Neural progenitor cell (in vitro differentiated cells): ENCODE data around the gene SPAG16. TPM values are rescaled to one million over a fixed set of nuclear protein-coding genes. Genes with fewer than 3 reads are reported as not detected.

ENCODE experiments used
- DNase-seq: peaks from one replicate; pipeline ENCODE4 v3.0.0-alpha.2; 2016; ENCODE audit warnings: low spot score
- H2AFZ ChIP-seq: fragments of 200-600 bp; sonication (generic); replicated peaks from 2 replicates; pipeline ENCODE4 v1.6.1; 2016; ENCODE audit warnings: antibody characterized with exemption
- H3F3A ChIP-seq: fragments of 200-600 bp; sonication (generic); 2 replicates; pipeline ENCODE4 v1.6.1; 2016; ENCODE audit warnings: antibody characterized with exemption, low read depth
- H3K27ac ChIP-seq: fragments of 200-600 bp; sonication (generic); 2 replicates; pipeline ENCODE4 v1.5.1; 2016; ENCODE audit warnings: mild to moderate bottlenecking
- H3K27me3 ChIP-seq: fragments of 200-600 bp; sonication (generic); 2 replicates; pipeline ENCODE4 v1.6.1; 2016; ENCODE audit warnings: mild to moderate bottlenecking, moderate library complexity
- H3K36me3 ChIP-seq: fragments of 200-600 bp; sonication (generic); 2 replicates; pipeline ENCODE4 v1.5.1; 2016
- H3K4me1 ChIP-seq: fragments of 200-600 bp; sonication (generic); 2 replicates; pipeline ENCODE4 v1.6.1; 2016; ENCODE audit warnings: mixed run types
- H3K4me2 ChIP-seq: fragments of 200-600 bp; sonication (generic); 2 replicates; pipeline ENCODE4 v1.6.1; 2016
- H3K4me3 ChIP-seq: fragments of 200-600 bp; sonication (generic); 2 replicates; pipeline ENCODE4 v1.5.1; 2016
- H3K79me2 ChIP-seq: fragments of 200-600 bp; sonication (generic); 2 replicates; pipeline ENCODE4 v1.6.1; 2016; ENCODE audit warnings: low read depth
- H3K9ac ChIP-seq: fragments of 200-600 bp; sonication (generic); 2 replicates; pipeline ENCODE4 v1.6.1; 2016
- H3K9me3 ChIP-seq: fragments of 200-600 bp; sonication (generic); 2 replicates; pipeline ENCODE4 v1.5.1; 2016; ENCODE audit warnings: low read depth
- H4K20me1 ChIP-seq: fragments of 200-600 bp; sonication (generic); 2 replicates; pipeline ENCODE4 v1.6.1; 2016; ENCODE audit warnings: low read depth
- H3K27ac Mint-ChIP-seq: 3 replicates; pipeline ENCODE4 v1.8.0; 2021; ENCODE audit warnings: mixed read lengths
- H3K27me3 Mint-ChIP-seq: 2 replicates; pipeline ENCODE4 v1.8.0; 2022; ENCODE audit warnings: low read depth, mild to moderate bottlenecking, inconsistent platforms, moderate library complexity, mixed read lengths; ENCODE audit not compliant: insufficient read depth
- H3K36me3 Mint-ChIP-seq: 3 replicates; pipeline ENCODE4 v1.8.0; 2021; ENCODE audit warnings: mixed read lengths
- H3K4me1 Mint-ChIP-seq: 3 replicates; pipeline ENCODE4 v1.8.0; 2021; ENCODE audit warnings: mixed read lengths
- H3K4me3 Mint-ChIP-seq: 3 replicates; pipeline ENCODE4 v1.8.0; 2021; ENCODE audit warnings: mild to moderate bottlenecking, moderate library complexity, mixed read lengths
- H3K9me3 Mint-ChIP-seq: 3 replicates; pipeline ENCODE4 v1.8.0; 2020; ENCODE audit warnings: mixed read lengths
- EZH2 ChIP-seq: fragments of 200-600 bp; sonication (generic); IDR thresholded peaks from 2 replicates; pipeline ENCODE4 v1.6.1; 2017; ENCODE audit warnings: antibody characterized with exemption, mild to moderate bottlenecking, moderate library complexity
- EZH2phosphoT487 ChIP-seq: fragments of 200-600 bp; sonication (generic); IDR thresholded peaks from 2 replicates; pipeline ENCODE4 v1.6.1; 2017; ENCODE audit warnings: antibody characterized with exemption
- total RNA-seq: library from RNA; depleted of rRNA; stranded (reverse); fragments of >200 nt; gene quantifications from 2 replicates; pipeline ENCODE4 v1.2.3, GENCODE V29; 2015; ENCODE audit warnings: low replicate concordance
- TF ChIP-seq, protein P1 (sequence below): fragments of 200-600 bp; sonication (generic); IDR thresholded peaks from 2 replicates; pipeline ENCODE4 v1.5.1; 2017; ENCODE audit warnings: antibody characterized with exemption, mild to moderate bottlenecking

Gene SPAG16
- total RNA-seq, 1 donor from 2014 or later, result 70.3 TPM

DNA sequence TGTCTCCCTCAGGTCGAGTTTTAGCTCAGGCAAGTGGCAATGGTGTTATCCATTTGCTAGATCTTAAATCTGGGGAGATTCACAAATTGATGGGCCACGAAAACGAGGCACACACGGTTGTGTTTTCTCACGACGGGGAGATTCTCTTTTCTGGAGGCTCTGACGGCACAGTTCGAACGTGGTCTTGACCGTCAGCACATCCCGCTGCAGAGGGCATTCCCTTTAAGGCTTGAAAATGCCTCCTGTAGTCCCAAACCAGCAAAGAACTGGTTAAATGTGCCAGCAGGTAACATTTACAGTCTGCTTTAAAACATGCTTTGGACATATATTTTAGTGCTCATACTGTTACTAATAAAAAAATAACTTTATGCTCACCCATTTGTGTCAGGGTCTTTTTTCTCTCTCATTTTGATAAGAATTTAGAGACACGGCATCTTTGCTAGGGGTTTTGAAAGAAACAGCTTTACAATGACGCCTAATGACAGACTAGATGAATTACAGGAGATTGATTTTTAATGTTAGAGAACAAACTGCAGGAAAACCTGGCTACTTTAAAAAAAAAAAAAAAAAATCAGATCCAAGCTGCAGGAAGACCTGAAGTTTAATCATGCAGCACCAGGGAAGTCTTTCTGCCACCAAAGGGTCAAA is 1126.0 kb downstream of the SPAG16 start:
- H3K27me3 ChIP-seq, result peaks cover 20% of the 10 kb centered on the region
- TF ChIP-seq, protein P1, sequence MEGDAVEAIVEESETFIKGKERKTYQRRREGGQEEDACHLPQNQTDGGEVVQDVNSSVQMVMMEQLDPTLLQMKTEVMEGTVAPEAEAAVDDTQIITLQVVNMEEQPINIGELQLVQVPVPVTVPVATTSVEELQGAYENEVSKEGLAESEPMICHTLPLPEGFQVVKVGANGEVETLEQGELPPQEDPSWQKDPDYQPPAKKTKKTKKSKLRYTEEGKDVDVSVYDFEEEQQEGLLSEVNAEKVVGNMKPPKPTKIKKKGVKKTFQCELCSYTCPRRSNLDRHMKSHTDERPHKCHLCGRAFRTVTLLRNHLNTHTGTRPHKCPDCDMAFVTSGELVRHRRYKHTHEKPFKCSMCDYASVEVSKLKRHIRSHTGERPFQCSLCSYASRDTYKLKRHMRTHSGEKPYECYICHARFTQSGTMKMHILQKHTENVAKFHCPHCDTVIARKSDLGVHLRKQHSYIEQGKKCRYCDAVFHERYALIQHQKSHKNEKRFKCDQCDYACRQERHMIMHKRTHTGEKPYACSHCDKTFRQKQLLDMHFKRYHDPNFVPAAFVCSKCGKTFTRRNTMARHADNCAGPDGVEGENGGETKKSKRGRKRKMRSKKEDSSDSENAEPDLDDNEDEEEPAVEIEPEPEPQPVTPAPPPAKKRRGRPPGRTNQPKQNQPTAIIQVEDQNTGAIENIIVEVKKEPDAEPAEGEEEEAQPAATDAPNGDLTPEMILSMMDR, result no peak
- TF ChIP-seq EZH2 (no peak), EZH2phosphoT487 (no peak)
- no peak overlapping the region for H3K9ac ChIP-seq
- peaks cover 3% of the 10 kb centered on the region for H4K20me1 ChIP-seq
- no peaks in the 10 kb centered on the region for H3K36me3 ChIP-seq
- H3F3A ChIP-seq, result no peaks in the 10 kb centered on the region
- no peak overlapping the region for H3K4me2 ChIP-seq
- Mint-ChIP-seq H3K27me3 (no peaks in the 10 kb centered on the region), H3K4me3 (no peak overlapping the region), H3K36me3 (no peaks in the 10 kb centered on the region), H3K9me3 (no peaks in the 10 kb centered on the region), H3K4me1 (peaks cover 7% of the 10 kb centered on the region), H3K27ac (no peak overlapping the region)
- no peak overlapping the region for H3K4me3 ChIP-seq
- H3K9me3 ChIP-seq, result no peaks in the 10 kb centered on the region
- DNase-seq, result no peak
- no peak overlapping the region for H3K27ac ChIP-seq
- no peaks in the 10 kb centered on the region for H3K4me1 ChIP-seq
- H2AFZ ChIP-seq, result no peak overlapping the region
- H3K79me2 ChIP-seq, result no peaks in the 10 kb centered on the region

DNA sequence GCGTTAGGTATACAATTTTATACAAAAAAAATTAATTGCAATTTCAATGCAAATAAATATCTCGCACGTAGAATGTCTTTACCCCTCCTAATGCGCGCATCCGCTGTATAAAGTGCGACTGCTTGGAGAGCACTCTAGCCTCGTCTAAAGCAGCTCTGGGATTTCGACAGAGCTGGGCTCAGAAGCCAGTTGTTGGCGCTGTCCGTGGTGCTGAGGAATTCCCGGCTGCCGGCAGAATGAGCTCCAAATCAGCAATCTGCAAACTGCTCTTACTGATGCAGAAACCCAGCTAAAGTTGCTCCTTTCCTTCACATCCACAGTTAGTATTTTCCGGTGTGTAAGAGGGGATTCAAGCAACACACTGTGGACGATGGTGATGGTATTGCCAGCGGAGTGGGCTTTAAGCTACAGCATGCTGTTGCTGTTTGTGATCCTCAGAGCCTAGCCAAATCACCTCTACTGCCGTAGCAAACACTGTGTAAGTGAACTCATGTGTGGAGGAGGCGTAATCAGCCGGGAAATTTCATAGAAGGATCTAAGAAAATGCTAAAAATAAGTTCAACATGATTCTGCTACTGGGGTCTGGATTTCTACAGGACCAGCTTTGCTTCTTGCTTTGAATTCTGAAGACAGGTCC is 1126.8 kb downstream of the SPAG16 start, which contains the start of gene VWC2L:
VWC2L (plus strand) TSS at position 137 of the 637 bp plus-strand sequence. CDS start 3,140 bp downstream, outside the sequence.
- H3K79me2 ChIP-seq, result no peaks in the 10 kb centered on the region
- H3K36me3 Mint-ChIP-seq, result no peaks in the 10 kb centered on the region
- H4K20me1 ChIP-seq, result peaks cover 3% of the 10 kb centered on the region
- H3K27me3 Mint-ChIP-seq, result no peaks in the 10 kb centered on the region
- H3K9me3 ChIP-seq, result no peaks in the 10 kb centered on the region
- H3K27ac Mint-ChIP-seq, result no peak within 1 kb of the TSS
- H3K27ac ChIP-seq, result no peak within 1 kb of the TSS
- H3K4me2 ChIP-seq, result no peak within 1 kb of the TSS
- H3K27me3 ChIP-seq, result peaks cover 20% of the 10 kb centered on the region
- H3F3A ChIP-seq, result no peaks in the 10 kb centered on the region
- no peak within 1 kb of the TSS for H2AFZ ChIP-seq
- H3K9ac ChIP-seq, result no peak within 1 kb of the TSS
- peaks cover 7% of the 10 kb centered on the region for H3K4me1 Mint-ChIP-seq
- DNase-seq, result peak; percentile 92
- no peaks in the 10 kb centered on the region for H3K9me3 Mint-ChIP-seq
- H3K4me3 ChIP-seq, result no peak within 1 kb of the TSS
- TF ChIP-seq, protein P1, result no peak
- peak; percentile 38 for TF ChIP-seq EZH2phosphoT487
- no peak for TF ChIP-seq EZH2
- H3K4me3 Mint-ChIP-seq, result peak within 1 kb of the TSS; percentile 57
- no peaks in the 10 kb centered on the region for H3K4me1 ChIP-seq
- H3K36me3 ChIP-seq, result no peaks in the 10 kb centered on the region

DNA sequence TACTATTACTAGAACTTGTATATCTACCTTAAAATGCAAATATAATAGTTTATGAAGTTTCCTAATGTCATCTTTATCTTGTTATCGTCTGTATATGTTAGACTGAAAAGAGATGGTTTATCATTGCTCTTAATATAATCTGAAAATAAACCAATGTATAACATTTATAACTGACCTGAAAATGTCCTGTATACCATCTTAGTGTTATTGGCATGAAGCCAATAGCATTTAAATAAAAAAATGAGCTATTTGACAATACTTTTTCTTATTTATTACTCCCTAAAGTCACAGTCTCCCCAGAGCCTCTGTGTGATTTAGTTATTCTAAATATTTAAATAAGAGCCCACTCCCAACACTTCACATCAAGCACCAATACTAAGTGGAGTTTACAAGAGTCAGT is 1128.4 kb downstream of the SPAG16 start:
- Mint-ChIP-seq H3K4me3 (no peak overlapping the region), H3K27me3 (no peaks in the 10 kb centered on the region), H3K4me1 (peaks cover 7% of the 10 kb centered on the region), H3K9me3 (no peaks in the 10 kb centered on the region), H3K27ac (no peak overlapping the region), H3K36me3 (no peaks in the 10 kb centered on the region)
- H3K27ac ChIP-seq, result no peak overlapping the region
- H3K9me3 ChIP-seq, result no peaks in the 10 kb centered on the region
- no peaks in the 10 kb centered on the region for H3F3A ChIP-seq
- H3K9ac ChIP-seq, result no peak overlapping the region
- no peak overlapping the region for H2AFZ ChIP-seq
- H3K4me2 ChIP-seq, result no peak overlapping the region
- no peaks in the 10 kb centered on the region for H3K36me3 ChIP-seq
- TF ChIP-seq EZH2, result no peak
- TF ChIP-seq, protein P1, result no peak
- no peak for TF ChIP-seq EZH2phosphoT487
- peaks cover 20% of the 10 kb centered on the region for H3K27me3 ChIP-seq
- H3K79me2 ChIP-seq, result no peaks in the 10 kb centered on the region
- no peak for DNase-seq
- H4K20me1 ChIP-seq, result peaks cover 3% of the 10 kb centered on the region
- no peaks in the 10 kb centered on the region for H3K4me1 ChIP-seq
- H3K4me3 ChIP-seq, result no peak overlapping the region
